B cell (primary cell): Measurements from ENCODE around the gene WRNIP1. TPM values are rescaled to one million over a fixed set of nuclear protein-coding genes. Genes with fewer than 3 reads are reported as not detected.

ENCODE experiments used
- ATAC-seq: fragments of 200-7000 bp; cut with Tn5 transposase; one replicate; pipeline ENCODE4 v1.10.0; 2021; ENCODE audit warnings: low read depth, mild to moderate bottlenecking, moderate number of reproducible peaks, moderate library complexity
- CTCF ChIA-PET: fragments of 350-600 bp; sonication (Branson Sonifier 250); formaldehyde crosslinking; loops from one replicate; lab custom pipeline; 2021; ENCODE audit warnings: antibody characterized with exemption, inconsistent platforms; lab: Charles Lee
- POLR2A ChIA-PET: fragments of 350-600 bp; sonication (Branson Sonifier 250); formaldehyde crosslinking; loops from one replicate; lab custom pipeline; 2021; ENCODE audit warnings: antibody characterized with exemption; lab: Charles Lee
- DNase-seq: peaks from one replicate; pipeline ENCODE4 v3.0.0; 2013
- H2AFZ ChIP-seq: 2 replicates; pipeline ENCODE4 v1.6.1; 2012; ENCODE audit warnings: mild to moderate bottlenecking, low read depth, low read length; ENCODE audit not compliant: insufficient read depth, poor library complexity, severe bottlenecking
- H3K27ac ChIP-seq, 2 donors: 1 replicate in 1 of 2; 2 replicates in 1 of 2; pipeline ENCODE4 v1.5.1; 2012 to 2013; ENCODE audit warnings: low read length in 2 of 2, mild to moderate bottlenecking in 2 of 2, moderate library complexity in 1 of 2
- H3K27me3 ChIP-seq, 4 experiments: fragments of 200-600 bp in 1 of 4; sonication (generic) in 1 of 4; replicated peaks in 1 of 4; 1 replicate in 2 of 4; 2 replicates in 2 of 4; pipeline versions ENCODE4 v1.6.1 to v1.7.0; 2013 to 2016; ENCODE audit warnings: low read length in 3 of 4, mild to moderate bottlenecking in 2 of 4, mixed read lengths in 1 of 4, moderate library complexity in 1 of 4; ENCODE audit not compliant: insufficient read depth in 4 of 4, control insufficient read depth in 3 of 4; ENCODE audit errors: control extremely low read depth in 1 of 4
- H3K36me3 ChIP-seq, 2 experiments: replicated peaks in 1 of 2; 1 replicate in 1 of 2; 2 replicates in 1 of 2; pipeline versions ENCODE4 v1.6.1 to v1.7.1; 2013; ENCODE audit warnings: low read length in 1 of 2; ENCODE audit not compliant: insufficient read depth in 2 of 2, control insufficient read depth in 1 of 2; ENCODE audit errors: control extremely low read depth in 1 of 2, extremely low read depth in 1 of 2
- H3K4me1 ChIP-seq, 2 donors: fragments of 200-600 bp in 1 of 2; sonication (generic) in 1 of 2; 1 replicate in 1 of 2; 2 replicates in 1 of 2; pipeline versions ENCODE4 v1.5.1 to v1.6.1; 2013 to 2017; ENCODE audit warnings: low read length in 2 of 2; ENCODE audit not compliant: control insufficient read depth in 2 of 2, insufficient read depth in 2 of 2
- H3K4me2 ChIP-seq: replicated peaks from 2 replicates; pipeline ENCODE3; 2012; ENCODE audit warnings: mild to moderate bottlenecking, low read depth, low read length; ENCODE audit not compliant: poor library complexity, severe bottlenecking
- H3K4me3 ChIP-seq, 5 experiments: fragments of 200-600 bp in 1 of 5; sonication (generic) in 1 of 5; 1 replicate in 3 of 5; 2 replicates in 2 of 5; pipeline versions ENCODE4 v1.5.1 to v1.7.0; 2011 to 2016; ENCODE audit warnings: low read length in 4 of 5, mild to moderate bottlenecking in 4 of 5, low read depth in 2 of 5, control low read depth in 1 of 5, moderate library complexity in 1 of 5; ENCODE audit not compliant: insufficient read depth in 1 of 5; ENCODE audit errors: control extremely low read depth in 1 of 5, extremely low read depth in 1 of 5
- H3K79me2 ChIP-seq: fragments of 200-600 bp; sonication (generic); one replicate; pipeline ENCODE4 v1.6.0; 2016; ENCODE audit warnings: low read length; ENCODE audit not compliant: control insufficient read depth, insufficient read depth
- H3K9ac ChIP-seq: fragments of 200-600 bp; sonication (generic); 2 replicates; pipeline ENCODE4 v1.6.1; 2017; ENCODE audit warnings: mild to moderate bottlenecking, low read length, moderate library complexity
- H3K9me3 ChIP-seq, 3 donors: one replicate each; pipeline versions ENCODE4 v1.6.1 to v1.7.1; 2013; ENCODE audit warnings: low read length in 2 of 3; ENCODE audit not compliant: control insufficient read depth in 2 of 3, insufficient read depth in 1 of 3; ENCODE audit errors: control extremely low read depth in 1 of 3
- H4K20me1 ChIP-seq: 2 replicates; pipeline ENCODE4 v1.6.0; 2012; ENCODE audit warnings: mild to moderate bottlenecking, low read length; ENCODE audit not compliant: insufficient read depth, control insufficient read depth, poor library complexity, severe bottlenecking
- H3K27ac Mint-ChIP-seq: one replicate; pipeline ENCODE4 v1.8.0; 2021; ENCODE audit warnings: mixed read lengths
- H3K27me3 Mint-ChIP-seq: one replicate; pipeline ENCODE4 v1.8.0; 2021; ENCODE audit warnings: mixed read lengths
- H3K4me1 Mint-ChIP-seq: one replicate; pipeline ENCODE4 v1.8.0; 2021; ENCODE audit warnings: mixed read lengths
- H3K4me3 Mint-ChIP-seq: one replicate; pipeline ENCODE4 v1.8.0; 2021; ENCODE audit warnings: mixed read lengths
- H3K9me3 Mint-ChIP-seq: one replicate; pipeline ENCODE4 v1.8.0; 2022; ENCODE audit warnings: mixed read lengths; ENCODE audit not compliant: insufficient read depth
- CTCF ChIP-seq: fragments of 200-600 bp; IDR thresholded peaks from one replicate; pipeline ENCODE4 v1.8.0; 2022; ENCODE audit warnings: antibody characterized with exemption, mild to moderate bottlenecking
- EZH2 ChIP-seq: IDR thresholded peaks from 2 replicates; pipeline ENCODE4 v1.6.1; 2012; ENCODE audit warnings: borderline replicate concordance, low read depth, mild to moderate bottlenecking, moderate library complexity, low read length; ENCODE audit not compliant: insufficient read depth, poor library complexity, severe bottlenecking
- WGBS: methylation state at CpG from one replicate; pipeline ENCODE4 v1.1.5; 2013; ENCODE audit warnings: missing lambda C conversion rate; ENCODE audit not compliant: insufficient coverage; 5-methylcytosine and 5-hydroxymethylcytosine counted together
- intact Hi-C: fragments of 100-400 bp; cut with micrococcal nuclease; formaldehyde crosslinking; loops from one replicate; pipeline ENCODE4 v1.10.0; 2022
- polyA plus RNA-seq: library from polyadenylated mRNA; depleted of rRNA; stranded (reverse); fragments of >200 nt; gene quantifications from 2 replicates; pipeline ENCODE4 v1.2.3, GENCODE V29; 2012
- total RNA-seq, 2 donors: library from RNA; stranded (reverse); fragments of 120-200 nt in 1 of 2; gene quantifications; 1 replicate in 1 of 2; 2 replicates in 1 of 2; pipeline versions ENCODE4 v1.2.3 to v1.2.4, GENCODE V29; 2013 to 2022

Gene WRNIP1
- total and polyA plus RNA-seq, 2 donors (not counting 1 experiment from before 2014, with no cell fraction given) = 32.6 to 35.2 TPM

- Histone ChIP-seq H4K20me1 (peaks cover 42% of the 10 kb centered on the region), H3K4me3 (peak overlapping the region; percentile 56 to 90 (median 66)), H2AFZ (peak overlapping the region; percentile 78), H3K4me2 (peak overlapping the region; percentile 96), H3K27ac (no peak overlapping the region), H3K36me3 (peaks cover 0 to 19% of the 10 kb centered on the region in 2 experiments), H3K79me2 (peaks cover 59% of the 10 kb centered on the region), H3K9ac (peak overlapping the region; percentile 77), H3K4me1 (peaks cover 25 to 33% of the 10 kb centered on the region in 2 donors), H3K27me3 (no peaks in the 10 kb centered on the region), H3K9me3 (peaks cover 0 to 12% (median 2%) of the 10 kb centered on the region in 3 donors)
- no peaks in the 10 kb centered on the region for H3K9me3 Mint-ChIP-seq
- ChIA-PET CTCF (interaction anchor here (0.7 to 4.8 kb wide), 7 partner anchors 16 to 224 kb away, joined by 3 to 24 read pairs (median 4); partner anchors contain the start of gene MYLK4), POLR2A (interaction anchor here (0.6 kb wide), 2 partner anchors 74 to 233 kb away, joined by 4 read pairs; partner anchors contain the start of gene NQO2)
- H3K27ac Mint-ChIP-seq = peak overlapping the region; percentile 90
- TF ChIP-seq EZH2 (no peak), CTCF (peak; percentile 4)
- intact Hi-C loops = loop anchor here (2.0 to 10.0 kb wide), 2 partner anchors 74 to 1368 kb away; partner anchors contain the start of genes ECI2 and SERPINB1
- ATAC-seq = no peak
- no peaks in the 10 kb centered on the region for H3K27me3 Mint-ChIP-seq
- peak overlapping the region; percentile 98 for H3K4me3 Mint-ChIP-seq
- DNase-seq = no peak
- peaks cover 47% of the 10 kb centered on the region for H3K4me1 Mint-ChIP-seq
- WGBS = 10% methylated on average over 4 of the region's 13 CpGs
Observed at GRCh38 chr6:2766767-2767656, 1.8 kb downstream of the WRNIP1 start.
